T47D (cell line): ENCODE measurements around the gene TWF2.
A peak's percentile ranks its signal among the peaks of the same experiment; 100 is the strongest.

Experiments
- DNase-seq, 2 experiments: peaks; one replicate each; pipeline versions ENCODE4 v3.0.0 to v3.0.0-alpha.2; 2011 to 2012; ENCODE audit warnings: low read depth in 1 of 2, low spot score in 1 of 2
- JUND ChIP-seq: IDR thresholded peaks from 2 replicates; pipeline ENCODE4 v1.6.1; 2012; ENCODE audit warnings: low read depth
- in situ Hi-C: cut with HindIII; loops from 2 replicates; pipeline ENCODE4 v1.10.0; 2016; ENCODE audit warnings: low sequenced_read_pairs, low pct_unique_long_range_greater_than_20kb

Gene TWF2

DNA sequence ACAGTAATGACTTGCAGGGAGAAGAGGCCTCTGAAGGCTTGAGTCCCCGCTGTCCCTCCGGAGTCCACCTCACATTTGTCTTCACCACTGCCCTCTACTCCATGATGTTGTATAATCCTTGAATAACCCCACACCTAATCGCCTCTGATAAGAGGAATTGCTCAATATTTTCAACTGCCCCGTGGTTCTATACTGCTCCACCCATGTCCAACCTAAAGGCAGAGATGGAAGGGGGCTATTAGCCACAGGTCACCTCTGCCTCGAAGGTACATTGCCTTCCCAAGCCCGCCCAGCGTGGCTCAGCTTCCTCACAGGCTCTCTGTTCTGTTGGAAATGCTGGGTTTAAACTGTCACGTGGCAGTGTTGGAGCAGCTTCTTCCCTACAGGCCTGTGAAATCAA is 26.0 kb downstream of the TWF2 start:
- DNase-seq: no peak
- in situ Hi-C loops: no loop called here
- no peak for TF ChIP-seq JUND

DNA sequence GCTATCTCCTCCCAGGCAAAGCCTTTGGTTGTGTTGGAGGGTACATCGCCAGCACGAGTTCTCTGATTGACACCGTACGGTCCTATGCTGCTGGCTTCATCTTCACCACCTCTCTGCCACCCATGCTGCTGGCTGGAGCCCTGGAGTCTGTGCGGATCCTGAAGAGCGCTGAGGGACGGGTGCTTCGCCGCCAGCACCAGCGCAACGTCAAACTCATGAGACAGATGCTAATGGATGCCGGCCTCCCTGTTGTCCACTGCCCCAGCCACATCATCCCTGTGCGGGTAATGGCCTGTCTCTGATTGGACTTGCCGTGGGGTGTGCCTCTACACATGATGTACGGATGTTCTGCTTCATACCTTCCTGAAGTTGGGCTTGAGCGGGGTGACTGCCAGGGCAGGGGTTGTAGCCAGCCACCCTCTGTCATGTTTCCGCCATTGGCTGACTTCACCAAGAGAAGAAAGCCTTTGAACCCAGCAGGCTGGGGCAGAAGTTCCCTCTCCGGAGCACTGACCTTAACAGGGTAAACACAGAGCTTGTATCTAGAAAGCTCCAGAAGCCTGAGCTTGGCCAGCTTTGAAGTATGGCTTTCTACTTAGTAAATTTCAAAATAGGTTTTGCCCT is 27.6 kb downstream of the TWF2 start:
- no peak for TF ChIP-seq JUND
- in situ Hi-C loops: no loop called here
- no peak for DNase-seq

DNA sequence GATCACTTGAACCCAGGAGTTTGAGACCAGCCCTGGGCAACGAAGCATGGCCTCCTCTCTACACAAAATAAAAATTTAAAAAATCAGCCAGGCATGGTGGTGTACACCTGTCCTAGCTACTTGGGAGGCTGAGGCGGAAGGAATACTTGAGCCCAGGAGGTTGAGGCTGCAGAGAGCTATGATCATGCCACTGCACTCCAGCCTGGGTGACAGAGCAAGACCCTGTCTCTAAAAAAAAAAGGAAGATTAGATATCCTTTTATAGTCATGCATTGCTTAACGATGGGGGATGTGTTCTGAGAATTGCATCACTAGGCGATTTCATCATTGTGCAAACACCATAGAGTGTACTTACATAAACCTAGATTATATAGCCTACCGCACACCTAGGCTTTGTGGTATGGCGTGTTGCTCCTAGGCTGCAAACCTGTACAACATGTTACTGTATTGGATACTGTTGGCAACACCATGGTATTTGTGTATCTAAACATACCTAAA is 28.4 kb downstream of the TWF2 start:
- in situ Hi-C loops: no loop called here
- peak; percentile 69 for TF ChIP-seq JUND
- peak in 1 of 2 experiments; percentile 89 for DNase-seq

DNA sequence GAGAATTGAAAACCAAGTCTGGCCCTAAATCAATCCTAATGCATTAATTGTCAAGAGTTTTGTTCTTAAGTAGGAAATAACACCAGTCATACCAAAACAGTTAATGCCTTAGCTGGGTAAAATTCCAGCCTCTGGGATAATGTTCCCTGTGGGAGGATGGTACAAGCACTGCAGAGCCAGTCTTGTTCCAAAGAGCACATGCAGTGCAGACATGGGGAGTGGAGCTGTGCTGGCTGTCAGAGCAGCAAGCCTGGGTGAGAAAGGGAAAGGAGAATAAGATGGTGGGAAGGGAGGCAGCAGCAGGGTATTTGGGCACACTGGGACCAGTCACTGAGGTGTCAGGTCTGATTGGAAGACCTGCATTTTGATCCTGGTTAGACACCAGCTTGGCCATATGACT is 28.9 kb downstream of the TWF2 start:
- no peak for DNase-seq
- no peak for TF ChIP-seq JUND
- in situ Hi-C loops: no loop called here

DNA sequence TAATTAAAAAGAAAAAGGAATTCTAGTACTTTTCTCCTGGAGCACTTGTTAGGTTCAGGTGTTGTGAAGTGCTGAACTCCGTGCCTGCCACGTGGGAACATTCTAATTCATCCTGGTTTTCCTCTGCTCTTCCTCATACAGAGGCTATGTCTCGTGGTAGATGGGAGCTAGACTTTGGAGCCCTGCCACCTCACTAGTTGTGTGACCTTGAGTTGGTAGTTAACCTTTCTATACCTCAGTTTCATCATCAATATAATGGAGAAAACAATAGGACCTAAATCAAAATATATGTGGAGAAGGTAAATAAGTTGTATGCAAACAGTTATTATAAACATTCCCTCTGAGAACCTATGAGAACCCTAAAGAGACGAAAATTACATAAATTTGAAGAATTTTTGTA is 30.4 kb downstream of the TWF2 start:
- in situ Hi-C loops: no loop called here
- DNase-seq: no peak
- no peak for TF ChIP-seq JUND

DNA sequence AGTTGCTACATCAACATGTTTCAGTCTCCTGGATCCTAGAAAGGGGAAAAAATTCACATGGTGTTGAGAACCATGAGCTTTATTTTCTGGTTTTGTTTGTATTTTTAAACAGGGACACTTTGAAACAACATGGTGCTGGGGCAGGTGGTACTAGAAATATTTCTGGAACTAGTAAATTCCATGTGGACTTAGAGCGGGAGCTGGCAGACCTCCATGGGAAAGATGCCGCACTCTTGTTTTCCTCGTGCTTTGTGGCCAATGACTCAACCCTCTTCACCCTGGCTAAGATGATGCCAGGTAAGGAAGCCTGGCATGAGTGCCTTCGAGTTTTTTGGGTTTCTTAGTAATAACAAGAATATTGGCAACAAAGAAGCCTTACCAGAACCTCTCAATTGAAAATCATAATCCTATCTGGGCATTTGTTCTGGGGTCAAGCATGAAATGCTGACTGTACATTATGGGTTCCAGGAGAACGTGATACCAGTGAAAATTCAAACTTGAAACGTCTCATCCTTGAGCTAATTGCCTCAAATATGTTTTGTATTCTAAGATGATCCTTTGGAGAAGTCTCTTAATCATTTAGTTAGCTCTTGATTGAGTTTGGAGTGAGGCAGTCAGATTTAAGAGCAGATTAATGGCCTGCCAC is 33.1 kb downstream of the TWF2 start:
- in situ Hi-C loops: no loop called here
- no peak for TF ChIP-seq JUND
- DNase-seq: no peak

DNA sequence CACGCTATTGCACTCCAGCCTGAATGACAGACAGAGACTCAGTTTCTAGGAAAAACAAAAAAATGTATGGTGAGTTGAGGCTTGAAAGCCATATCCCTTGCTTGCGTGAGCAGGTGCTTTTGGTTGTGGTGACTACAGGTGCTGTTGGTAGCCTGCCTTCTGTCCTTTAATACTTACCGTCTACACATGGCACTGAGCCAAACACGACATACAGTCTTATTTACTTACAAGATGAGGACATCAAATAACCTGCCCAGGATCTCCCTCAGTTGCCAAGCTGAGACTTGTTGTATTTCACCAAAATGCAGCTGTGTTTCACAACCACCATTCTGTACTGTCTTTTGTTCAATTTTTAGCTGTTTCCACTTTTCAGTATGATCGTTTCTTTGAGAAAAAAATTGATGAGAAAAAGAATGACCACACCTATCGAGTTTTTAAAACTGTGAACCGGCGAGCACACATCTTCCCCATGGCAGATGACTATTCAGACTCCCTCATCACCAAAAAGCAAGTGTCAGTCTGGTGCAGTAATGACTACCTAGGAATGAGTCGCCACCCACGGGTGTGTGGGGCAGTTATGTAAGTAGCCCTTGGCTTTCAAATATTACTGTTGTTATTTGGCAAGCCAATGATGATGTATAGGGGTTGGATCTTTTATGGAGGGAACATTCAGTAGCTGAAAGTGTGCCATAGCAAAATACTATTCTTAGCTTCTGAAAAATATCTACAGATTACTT is 34.5 kb downstream of the TWF2 start:
- DNase-seq: peak in 1 of 2 experiments; percentile 69
- TF ChIP-seq JUND: no peak
- in situ Hi-C loops: no loop called here

DNA sequence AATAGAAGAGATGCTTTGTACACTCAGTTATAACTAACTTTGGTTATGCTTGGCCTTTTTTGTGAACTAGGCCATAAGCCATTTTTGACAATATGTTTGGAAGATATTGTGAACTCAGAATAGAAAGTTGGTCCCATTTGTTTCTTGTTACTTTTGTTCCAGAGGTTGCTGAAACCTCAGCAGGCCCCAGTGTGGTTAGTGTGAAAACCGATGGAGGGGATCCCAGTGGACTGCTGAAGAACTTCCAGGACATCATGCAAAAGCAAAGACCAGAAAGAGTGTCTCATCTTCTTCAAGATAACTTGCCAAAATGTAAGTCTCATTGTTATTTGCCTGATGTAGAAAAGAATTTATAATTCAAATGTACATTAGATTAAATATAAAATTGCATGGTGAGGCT is 35.3 kb downstream of the TWF2 start:
- DNase-seq: no peak
- TF ChIP-seq JUND: no peak
- in situ Hi-C loops: no loop called here

DNA sequence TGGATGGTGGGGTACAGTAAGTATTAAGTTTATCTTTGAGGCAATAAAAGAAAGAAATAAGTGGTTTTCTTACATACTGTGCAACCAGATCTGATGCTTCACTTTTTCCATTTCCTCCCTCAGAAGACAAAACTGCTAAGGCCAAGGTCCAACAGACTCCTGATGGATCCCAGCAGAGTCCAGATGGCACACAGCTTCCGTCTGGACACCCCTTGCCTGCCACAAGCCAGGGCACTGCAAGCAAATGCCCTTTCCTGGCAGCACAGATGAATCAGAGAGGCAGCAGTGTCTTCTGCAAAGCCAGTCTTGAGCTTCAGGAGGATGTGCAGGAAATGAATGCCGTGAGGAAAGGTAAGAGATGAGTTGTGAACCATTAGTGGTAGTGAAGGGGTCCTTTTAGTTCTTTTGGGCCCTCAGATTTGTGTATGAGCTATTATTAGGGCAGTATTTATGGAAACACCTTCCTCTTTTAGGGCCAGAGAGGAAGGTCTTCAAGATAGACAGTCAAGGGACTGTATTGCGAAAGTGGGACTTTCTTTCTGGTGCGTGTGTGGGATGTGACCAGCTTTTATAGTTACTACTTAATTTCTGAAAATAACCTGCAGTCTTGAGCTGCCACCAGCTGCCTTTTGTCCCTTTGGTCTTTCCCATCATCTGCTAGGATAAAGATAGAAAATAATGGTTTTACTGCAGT is 36.4 kb downstream of the TWF2 start:
- DNase-seq: no peak
- TF ChIP-seq JUND: no peak
- in situ Hi-C loops: no loop called here

DNA sequence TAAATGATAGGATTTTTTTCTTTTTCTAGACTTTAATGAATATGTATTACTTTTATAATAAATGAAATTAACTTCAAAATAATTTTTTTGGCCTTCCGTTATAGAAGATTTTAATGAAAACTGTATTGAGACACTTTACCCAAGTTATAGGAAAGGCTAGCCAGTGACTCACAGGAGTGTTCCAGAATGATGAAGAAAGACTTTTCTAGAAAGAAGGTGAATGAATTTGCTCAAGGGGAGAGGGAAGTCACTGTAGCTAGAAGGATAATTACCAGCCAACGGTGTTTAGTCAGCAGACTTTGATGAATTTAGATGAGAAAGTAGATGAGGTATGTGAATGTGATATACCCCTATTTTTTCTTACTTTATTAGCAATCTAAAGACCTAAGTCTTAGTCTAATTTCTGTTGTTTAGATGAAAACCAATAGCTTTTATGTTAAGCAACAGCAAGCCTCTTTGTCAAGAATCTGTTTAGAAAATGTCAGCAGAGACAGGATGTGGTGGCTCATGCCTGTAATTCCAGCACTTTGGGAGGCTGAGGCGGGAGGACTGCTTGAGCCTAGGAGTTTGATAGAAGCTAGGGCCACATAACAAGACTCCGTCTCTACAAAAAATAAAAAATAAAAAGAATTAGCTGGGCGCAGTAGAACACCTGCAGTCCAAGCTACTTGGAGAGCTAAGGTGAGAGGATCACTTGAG is 37.8 kb downstream of the TWF2 start:
- in situ Hi-C loops: no loop called here
- TF ChIP-seq JUND: no peak
- DNase-seq: no peak

DNA sequence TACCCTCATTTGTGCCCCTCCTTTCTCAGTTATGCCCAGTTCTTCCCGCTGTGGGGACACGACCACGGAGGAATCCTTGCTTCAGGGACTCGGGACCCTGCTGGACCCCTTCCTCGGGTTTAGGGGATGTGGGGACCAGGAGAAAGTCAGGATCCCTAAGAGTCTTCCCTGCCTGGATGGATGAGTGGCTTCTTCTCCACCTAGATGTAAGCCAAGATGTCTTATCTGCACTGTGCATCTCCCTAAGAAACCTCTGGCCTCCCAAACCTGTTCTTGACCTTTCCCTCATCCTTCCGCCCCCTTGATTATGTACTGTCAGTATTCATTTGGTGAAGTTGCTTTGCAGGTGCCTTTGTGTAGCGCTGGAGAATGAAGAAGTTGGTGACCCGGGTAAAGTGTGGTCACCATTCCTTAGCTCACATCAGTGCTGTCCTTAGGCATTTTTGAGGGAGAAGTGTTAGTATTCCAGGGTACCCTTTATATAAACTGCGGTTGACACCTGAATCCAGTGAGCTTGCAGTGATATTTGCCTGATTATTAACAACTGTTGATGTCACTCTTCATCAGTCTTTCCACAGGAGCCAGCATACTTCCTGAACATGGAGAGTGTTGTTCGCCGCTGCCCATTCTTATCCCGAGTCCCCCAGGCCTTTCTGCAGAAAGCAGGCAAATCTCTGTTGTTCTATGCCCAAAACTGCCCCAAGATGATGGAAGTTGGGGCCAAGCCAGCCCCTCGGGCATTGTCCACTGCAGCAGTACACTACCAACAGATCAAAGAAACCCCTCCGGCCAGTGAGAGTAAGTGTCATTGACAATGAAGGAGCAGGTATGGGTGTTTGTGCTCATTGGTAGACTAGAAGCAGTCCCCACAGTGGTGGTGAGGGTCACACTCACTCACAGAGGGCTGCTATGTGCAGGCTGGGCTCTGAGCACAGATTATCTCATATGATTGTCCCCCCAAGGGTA is 40.0 kb downstream of the TWF2 start:
- in situ Hi-C loops: no loop called here
- no peak for TF ChIP-seq JUND

More for the DNA sequence above, 40.0 kb downstream of the TWF2 start:
- DNase-seq: no peak
